ENCODE measurements around the gene RESF1.
A peak's percentile ranks its signal among the peaks of the same experiment; 100 is the strongest.

Gene RESF1, protein sequence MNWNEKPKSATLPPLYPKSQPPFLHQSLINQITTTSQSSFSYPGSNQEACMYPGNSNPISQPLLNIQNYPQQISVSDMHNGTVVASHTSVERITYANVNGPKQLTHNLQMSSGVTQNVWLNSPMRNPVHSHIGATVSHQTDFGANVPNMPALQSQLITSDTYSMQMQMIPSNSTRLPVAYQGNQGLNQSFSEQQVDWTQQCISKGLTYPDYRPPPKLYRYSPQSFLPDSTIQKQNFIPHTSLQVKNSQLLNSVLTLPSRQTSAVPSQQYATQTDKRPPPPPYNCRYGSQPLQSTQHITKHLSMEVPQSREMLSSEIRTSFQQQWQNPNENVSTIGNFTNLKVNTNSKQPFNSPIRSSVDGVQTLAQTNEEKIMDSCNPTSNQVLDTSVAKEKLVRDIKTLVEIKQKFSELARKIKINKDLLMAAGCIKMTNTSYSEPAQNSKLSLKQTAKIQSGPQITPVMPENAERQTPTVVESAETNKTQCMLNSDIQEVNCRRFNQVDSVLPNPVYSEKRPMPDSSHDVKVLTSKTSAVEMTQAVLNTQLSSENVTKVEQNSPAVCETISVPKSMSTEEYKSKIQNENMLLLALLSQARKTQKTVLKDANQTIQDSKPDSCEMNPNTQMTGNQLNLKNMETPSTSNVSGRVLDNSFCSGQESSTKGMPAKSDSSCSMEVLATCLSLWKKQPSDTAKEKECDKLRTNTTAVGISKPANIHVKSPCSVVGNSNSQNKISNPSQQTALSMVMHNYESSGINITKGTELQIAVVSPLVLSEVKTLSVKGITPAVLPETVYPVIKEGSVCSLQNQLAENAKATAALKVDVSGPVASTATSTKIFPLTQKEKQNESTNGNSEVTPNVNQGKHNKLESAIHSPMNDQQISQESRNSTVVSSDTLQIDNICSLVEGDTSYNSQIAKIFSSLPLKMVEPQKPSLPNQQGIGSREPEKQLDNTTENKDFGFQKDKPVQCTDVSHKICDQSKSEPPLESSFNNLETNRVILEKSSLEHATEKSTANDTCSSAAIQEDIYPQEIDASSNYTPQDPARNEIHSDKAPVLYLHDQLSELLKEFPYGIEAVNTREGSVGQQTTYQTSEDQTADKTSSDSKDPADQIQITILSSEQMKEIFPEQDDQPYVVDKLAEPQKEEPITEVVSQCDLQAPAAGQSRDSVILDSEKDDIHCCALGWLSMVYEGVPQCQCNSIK (N-terminal part only)

DNA sequence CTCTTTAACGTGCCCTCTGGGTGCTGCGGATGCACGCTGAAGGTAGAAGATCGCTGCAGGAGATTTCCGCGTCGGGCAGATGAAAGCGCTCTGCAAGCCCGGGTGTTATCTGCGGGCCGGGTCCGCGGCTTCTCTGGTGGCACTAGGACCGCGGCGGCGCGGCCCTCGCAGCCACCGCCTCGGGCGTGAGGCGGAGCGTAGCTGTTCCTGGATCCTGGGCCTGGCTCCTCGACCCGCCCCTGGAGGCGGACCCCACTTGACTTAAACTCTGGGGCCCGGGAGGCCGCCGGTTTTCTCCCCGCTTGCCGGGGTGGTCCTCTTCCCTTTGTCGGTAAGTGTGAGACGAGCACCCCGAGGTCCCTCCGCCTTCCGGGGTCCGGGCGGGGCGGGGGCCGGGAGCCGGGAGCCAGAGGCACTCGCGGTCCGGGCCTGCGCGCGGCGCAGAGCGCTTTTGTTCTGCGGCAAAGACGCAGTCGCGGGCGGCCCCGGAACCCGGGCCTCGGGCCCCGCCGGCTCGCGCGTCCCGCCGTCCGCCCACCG is at the start of gene RESF1:
Gene RESF1 (plus strand): TSS at position 255 of the 540 bp plus-strand sequence. CDS start 21,541 bp downstream, outside the sequence.
- peak; percentile 96 for DNase-seq

DNA sequence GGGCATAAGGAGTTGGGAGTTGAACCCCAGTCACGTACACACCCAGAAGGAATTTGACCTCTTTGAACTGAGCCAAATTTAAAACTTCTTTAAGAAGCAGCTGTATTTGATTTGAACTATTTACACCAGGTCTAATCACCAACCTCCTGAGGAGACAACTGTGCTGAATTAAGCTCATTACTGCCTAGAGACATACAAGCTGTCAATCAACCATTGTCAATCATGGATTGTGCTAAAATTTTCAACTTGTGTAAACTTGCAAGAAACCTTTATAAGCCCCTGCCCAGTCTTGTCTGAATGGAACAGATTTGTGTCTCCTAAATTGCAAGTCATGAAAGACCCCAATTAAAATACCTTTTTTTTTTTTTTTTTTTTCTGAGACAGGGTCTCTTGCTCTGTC is 44.3 kb upstream of the RESF1 start:
- DNase-seq, result no peak

DNA sequence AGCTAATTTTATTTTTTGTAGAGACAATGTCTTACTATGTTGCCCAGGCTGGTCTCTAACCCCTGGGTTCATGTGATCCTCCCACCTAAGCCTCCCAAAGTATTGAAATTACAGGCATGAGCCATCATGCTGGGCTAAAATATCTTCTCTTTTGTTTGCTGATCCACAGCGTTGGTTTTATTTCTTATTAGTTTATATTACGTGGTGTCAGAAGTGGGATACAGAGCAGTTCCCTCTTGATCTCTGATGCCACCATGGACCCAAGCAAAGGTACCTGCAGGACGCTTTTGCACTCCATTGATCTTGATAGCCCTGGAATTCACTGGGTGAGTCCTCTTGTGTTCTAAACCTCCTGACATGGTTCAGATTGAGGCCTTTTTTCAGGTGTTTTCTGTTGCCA is 43.8 kb upstream of the RESF1 start:
- DNase-seq, result no peak

DNA sequence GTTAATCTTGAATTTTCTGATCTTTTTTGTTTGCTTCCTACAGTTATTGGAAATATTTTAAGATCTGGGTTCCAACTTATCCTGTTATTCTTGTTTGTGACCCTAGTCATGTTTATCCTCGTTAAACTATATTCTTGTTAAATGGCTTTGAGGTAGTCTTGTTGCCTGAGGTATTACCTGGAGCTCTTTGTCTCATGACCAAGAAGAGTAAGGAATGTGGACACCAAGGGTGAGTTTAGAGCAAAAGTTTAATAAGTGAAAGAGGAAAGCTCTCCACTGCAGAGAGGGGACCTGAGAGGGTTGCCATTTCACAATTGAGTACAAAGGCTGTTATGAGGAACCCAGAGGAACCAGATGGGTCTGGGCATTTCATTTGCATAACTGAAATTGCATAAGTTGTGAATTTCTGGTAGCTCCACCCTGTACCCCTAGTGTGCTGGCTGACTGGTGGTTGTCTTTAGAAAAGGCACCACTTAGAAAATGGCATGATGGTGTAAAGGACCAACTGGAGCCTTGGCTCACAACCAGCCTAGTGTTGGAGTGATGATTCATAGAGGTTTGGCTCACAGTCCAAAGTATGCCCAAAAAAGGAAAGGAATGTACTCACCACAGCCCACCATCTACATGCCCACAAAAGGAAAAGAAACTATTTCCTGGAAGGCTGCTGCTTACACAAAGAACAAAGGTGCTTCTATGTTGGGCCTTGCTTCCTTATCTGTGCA is 36.7 kb upstream of the RESF1 start:
- DNase-seq, result no peak

DNA sequence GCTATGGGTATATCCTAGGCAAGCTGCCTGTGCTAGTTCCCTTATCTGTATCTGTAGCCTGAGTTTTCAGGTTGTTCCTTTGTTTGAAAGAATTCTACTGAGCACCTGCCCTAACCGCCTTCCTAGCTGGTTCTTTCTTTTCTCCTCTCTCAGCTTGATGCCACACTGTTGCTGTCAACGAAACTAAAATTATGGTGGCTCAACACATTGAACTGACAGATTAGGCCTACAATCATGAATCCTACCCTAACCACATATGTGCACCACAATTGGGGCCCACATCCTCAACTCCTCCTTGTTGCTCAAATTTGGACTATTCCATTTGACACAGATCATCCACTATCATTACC is 36.2 kb upstream of the RESF1 start:
- no peak for DNase-seq

DNA sequence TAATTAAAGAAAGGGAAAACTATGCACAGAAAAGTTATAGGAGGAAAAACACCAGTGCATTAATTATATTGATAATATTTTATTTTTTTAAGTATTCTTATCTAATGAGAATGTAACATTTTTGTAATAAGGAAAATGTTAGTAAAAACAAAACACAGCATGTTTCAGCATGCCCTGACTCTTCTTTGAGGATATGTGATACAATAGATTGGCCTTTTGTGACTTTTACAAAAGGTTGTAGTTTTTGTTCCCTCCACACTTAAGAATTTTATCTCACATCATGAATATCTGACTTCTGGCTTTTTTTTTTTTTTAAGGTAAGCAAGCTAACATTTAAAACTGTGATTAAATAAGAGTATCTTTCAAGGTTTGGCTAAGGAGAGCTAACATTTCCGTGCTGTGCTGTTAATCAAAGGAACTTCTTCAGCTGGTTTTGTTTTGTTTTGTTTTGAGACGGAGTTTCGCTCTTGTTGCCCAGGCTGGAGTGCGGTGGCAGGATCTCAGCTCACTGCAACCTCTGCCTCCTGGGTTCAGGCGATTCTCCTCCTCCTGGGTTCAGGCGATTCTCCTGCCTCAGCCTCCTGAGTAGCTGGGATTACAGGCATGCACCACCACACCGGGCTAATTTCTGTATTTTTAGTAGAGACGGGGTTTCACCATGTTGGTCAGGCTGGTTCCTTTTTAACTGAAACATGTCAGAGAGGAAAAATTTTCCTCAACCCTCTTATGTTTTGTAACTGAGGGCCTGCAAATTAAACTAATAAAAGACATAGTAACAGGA is 30.8 kb upstream of the RESF1 start:
- DNase-seq, result no peak

DNA sequence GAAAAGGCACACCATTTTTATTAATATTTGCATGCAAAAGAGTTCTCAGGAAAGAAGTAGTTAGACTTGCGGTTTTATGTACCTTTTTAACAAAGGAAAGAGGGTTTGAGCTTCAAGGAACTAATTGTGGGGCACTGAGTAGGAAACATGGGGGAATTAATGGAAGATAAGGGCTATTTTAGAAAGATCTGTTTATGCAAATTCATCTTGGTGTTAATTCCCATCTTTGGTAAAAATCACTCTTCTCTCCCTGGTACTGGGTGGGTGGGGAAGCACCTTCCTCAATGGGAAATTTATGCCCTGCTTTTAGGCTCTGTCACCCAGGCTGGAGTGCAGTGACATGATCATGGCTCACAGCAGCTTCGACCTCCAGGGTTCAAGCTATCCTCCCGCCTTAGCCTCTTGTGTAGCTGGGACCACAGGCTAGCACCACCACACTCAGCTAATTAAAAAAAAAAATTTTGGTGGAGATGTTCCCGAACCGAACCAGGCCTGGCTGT is 30.1 kb upstream of the RESF1 start:
- DNase-seq, result no peak

DNA sequence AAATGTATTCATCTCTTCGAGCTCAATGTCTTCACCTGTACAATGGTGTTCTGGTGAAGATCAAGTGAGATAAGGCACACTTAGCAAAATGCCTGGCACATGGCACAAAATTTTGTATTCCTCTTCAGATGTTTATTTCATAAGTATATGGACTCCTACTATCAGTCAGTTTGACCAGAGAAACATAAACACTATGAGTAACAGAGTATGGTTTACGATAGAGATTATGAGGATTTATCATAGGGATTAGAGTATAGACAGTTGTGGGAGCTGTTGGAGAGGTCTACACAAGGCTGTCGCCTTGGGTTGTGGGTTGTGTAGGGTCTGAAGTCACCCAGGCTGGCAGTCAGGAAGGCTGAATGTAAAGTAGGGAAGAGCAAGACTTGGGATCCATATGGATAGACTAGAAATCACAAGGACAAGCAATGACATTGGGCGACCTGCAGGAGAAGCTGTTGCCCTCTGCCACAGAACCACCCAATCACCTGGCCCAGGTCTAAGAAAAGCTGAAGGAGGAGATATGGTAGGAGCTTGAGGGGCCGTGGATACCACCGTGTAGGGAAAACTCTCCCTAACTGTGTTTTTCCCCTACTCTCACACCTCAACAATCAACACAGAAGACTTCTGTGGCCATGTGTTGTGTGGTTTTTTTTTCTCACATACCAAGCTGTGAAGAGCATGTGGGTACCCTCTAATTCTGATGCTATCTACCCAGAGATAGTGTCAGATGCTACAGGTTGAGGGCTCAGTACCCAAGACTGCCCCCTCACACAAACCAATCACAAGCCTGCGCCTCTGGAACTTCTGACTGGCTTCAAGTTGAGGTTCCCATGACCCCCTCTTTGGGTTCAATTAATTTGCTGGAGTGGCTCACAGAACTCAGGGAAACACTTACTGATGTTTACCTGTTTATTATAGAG is 27.2 kb upstream of the RESF1 start:
- no peak for DNase-seq

DNA sequence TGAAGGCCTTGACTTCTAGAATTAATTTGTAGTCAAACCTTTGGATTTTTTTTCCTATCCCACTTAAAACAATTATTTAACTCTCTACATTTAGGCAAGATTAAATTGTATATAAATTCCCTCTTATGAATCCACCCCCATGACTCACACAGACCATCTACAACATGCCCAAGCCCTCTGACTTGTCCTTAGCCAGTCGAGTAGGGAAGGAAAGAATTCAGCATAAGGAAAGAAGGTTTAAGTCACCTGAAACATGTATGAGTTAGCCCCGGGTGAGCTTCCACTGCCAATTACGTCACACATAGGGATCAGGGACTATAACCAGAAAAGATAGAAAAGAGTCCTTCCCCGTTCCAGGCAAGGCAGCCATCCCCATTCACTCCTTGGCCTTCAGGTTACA is 14.9 kb upstream of the RESF1 start:
- no peak for DNase-seq

DNA sequence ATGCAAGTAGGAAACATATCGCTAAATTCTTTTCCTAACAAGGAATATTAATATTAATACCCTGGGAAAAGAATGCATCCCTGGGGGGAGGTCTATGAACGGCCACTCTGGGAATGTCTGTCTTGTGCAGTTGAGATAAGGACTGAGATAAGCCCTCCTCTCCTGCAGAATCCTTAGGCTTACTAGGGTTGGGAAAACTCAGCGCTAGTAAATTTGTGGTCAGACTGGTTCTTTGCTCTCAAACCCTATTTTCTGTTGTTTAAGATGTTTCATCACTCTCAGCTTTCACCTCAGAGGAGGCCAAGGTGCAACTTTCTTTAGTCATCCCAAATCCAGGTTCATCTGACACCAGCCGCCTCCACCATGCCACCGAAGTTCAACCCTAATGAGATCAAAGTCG is 11.2 kb upstream of the RESF1 start:
- no peak for DNase-seq

DNA sequence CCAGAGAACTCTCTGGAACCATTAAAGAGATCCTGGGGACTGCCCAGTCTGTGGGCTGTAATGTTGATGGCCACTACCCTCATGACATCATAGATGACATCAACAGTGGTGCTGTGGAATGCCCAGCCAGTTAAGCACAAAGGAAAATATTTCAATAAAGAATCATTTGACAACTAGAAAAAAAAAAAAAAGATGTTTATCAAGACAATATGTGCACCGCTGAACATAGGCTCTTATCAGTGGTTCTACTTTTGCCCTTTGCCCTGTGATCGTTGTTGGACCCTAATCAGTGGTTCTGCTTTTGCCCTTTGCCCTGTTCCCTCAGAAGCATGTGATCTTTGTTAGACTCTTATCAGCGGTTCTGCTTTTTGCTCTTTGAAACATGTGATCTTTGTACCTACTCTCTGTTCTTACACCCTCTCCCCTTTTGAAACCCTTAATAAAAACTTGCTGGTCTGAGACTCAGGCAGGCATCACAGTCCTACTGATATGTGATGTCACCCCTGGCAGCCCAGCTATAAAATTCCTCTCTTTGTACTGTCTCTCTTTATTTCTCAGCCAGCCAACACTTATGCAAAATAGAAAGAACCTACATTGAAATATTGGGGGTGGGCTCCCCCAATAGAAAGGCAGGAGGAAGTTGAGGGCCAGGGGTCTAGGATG is 10.4 kb upstream of the RESF1 start:
- peak; percentile 10 for DNase-seq

DNA sequence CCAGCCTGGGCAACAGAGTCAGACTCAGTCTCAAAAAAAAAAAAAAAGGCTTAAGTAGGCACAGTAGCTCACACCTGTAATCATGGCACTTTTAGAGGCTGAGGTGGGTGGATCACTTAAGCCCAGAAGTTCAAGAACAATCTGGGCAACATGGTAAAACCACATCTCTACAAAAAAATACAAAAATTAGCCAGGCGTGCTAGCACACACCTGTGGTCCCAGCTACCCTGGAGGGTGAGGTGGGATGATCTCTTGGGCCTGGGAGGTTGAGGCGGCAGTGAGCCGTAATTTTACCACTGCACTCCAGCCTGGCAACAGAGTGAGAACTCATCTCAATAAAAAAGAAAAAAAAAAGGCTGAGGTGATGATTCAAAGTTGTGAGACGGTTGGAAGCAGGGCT is 9.1 kb upstream of the RESF1 start:
- no peak for DNase-seq

DNA sequence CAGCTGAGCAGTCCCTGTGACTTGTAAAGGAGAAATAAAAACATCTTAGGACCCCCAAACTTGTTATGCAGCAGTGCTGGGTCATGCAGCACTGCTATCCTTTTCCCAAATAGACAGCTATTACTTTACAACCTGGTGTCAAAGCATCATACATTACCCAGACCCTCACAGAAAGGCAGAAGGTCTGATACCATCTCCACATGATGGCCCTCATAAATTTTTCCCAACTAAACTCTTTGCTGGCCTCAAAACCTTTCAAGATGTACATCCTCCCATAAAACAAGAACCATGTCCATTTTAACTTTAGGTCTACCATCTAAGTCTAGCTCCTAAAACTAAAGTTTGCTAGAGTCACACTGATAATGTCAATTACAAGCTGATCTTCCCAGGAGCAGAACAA is 8.7 kb upstream of the RESF1 start:
- DNase-seq, result no peak

DNA sequence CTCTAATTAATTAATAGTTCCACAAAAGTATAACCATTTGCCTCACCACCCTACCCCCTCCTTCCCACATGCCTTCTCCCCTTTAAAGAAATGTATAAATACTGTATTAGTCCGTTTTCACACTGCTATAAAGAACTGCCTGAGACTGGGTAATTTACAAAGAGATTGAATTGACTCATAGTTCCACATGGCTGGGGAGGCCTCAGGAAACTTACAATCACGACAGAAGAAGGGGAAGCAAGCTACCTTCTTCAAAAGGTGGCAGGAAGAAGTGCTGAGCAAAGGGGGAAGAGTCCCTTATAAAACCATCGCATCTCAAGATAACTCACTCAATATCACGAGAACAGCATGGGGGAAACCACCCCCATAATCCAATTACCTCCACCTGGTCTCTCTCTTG is 8.2 kb upstream of the RESF1 start:
- no peak for DNase-seq

DNA sequence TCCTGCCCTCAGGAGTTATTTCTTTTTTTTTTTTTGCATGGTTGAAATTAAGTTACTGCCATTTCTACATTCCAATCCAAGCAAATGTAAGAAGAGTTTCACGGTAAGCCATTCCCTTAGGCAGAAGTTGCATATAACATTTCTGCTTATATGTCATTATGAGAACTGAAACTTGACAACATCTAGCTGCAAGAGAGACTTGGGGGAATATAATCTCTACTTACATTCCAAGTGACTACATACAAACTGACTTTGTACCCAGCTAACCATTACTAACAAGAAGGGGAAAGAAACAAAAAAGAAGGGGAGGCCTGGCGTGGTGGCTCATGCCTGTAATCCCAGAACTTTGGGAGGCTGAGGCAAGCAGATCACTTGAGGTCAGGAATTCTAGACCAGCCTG is 7.3 kb upstream of the RESF1 start:
- no peak for DNase-seq

DNA sequence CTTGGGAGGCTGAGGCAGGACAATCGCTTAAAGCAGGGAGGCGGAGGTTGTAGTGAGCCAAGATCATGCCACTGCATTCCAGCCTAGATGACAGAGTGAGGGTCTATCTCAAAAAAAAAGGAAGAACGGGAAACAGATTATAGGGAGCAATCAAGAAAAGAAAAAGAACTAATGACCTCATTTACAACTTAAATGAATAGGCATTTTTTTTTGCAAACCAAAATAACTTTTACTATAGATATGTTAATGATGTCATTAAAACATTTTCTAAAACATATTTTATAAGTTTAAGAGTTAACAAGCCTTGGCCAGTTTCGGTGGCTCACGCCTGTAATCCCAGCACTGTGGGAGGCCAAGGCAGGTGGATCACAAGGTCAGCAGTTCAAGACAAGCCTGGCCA is 6.8 kb upstream of the RESF1 start:
- no peak for DNase-seq

DNA sequence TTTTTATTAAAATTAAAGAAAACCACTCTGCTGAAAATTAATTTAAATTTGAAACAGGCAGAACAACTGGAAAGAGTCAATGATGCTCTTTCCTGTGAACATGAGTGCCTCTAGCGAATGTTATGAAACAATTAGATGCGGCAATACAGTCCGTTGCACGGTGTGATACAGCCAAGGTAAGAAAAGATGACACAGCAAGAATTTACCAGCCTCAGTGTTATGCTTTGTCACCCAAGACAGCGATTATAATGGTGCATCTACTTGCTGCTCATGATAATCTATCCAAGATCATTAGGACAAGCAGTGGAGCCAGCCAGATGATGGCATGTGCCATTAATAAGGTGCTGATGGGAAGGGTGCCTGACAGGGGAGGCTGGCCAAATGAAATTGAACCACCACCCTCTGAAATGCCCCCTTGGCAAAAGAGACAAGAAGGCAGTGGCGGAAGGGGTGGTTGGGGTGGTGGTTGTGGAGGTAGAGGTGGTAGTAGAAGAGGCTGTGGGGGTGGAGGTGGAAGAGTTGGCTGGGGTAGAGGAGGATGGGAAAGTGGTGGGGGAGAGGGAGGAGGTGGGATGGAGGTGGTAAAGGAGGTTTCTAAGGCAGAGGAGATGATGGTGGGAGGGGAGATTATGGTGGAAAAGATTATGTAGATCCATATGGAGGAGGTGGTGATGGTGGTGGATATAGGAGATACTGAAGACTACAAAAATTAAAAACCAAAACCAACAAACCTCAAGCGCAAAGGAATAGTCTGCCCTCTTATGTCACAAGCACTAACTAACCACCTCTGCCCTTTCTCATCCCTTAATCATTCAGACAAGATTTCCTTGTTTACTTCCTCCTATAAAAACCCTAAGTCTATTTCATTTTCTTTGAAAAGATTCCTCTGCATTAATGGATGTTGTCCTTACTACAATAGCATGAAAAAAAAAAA is 4.0 kb upstream of the RESF1 start:
- DNase-seq, result peak; percentile 31

DNA sequence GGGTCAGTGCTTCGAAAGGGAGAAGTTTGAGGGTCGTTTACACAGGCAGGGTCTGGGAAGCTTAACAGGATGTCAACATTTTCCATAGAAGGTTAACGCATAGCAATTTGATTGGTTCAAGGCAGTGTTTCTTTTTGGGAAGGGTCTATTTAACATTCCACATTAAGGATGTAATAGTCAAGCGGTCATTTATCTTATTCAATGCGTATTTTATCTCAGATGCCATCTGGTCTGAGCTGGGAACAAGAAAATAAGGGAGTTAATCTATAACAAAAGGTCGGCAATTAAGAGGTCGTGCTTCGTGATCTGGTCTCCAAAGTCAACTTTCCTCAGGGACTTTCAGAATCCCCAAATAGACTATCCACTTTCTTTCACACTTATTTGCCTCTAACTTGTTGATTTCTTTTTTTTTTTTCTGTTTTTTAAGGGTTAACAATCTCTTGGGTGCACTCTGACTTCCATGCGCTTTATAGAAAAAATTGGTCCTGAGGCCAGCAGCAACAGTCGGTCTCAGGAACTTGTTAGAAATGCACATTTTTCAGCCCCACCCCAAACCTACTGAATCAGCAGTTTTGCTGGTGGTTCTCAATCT is 550 bp upstream of the RESF1 start:
- no peak for DNase-seq
